ENCODE measurements around the gene TNN.

TNN gene

GRCh38 chr1:175114996-175115395 is 47.4 kb downstream of the TNN start:
- no peak for FAIRE-seq

- FAIRE-seq: no peak
These were observed 48.7 kb downstream of the TNN start for GRCh38 chr1:175116210-175116798.

GRCh38 chr1:175116903-175117302 is 49.3 kb downstream of the TNN start:
- no peak for FAIRE-seq

- no peak for FAIRE-seq
These were observed 51.0 kb downstream of the TNN start for GRCh38 chr1:175118375-175119367.

GRCh38 chr1:175120511-175120910 is 52.9 kb downstream of the TNN start:
- no peak for FAIRE-seq

GRCh38 chr1:175124861-175125260 is 57.2 kb downstream of the TNN start:
- FAIRE-seq: no peak

GRCh38 chr1:175126347-175126746 is 58.7 kb downstream of the TNN start:
- FAIRE-seq: no peak

GRCh38 chr1:175127565-175127964 is 59.9 kb downstream of the TNN start:
- FAIRE-seq: no peak

- FAIRE-seq: no peak
These were observed 60.9 kb downstream of the TNN start for GRCh38 chr1:175128523-175128922.

- FAIRE-seq: no peak
These were observed 61.5 kb downstream of the TNN start for GRCh38 chr1:175129182-175129581.

GRCh38 chr1:175129644-175129996 is 62.0 kb downstream of the TNN start:
- no peak for FAIRE-seq

- no peak for FAIRE-seq
These were observed 62.5 kb downstream of the TNN start for GRCh38 chr1:175129997-175130648.

- no peak for FAIRE-seq
These were observed 63.0 kb downstream of the TNN start for GRCh38 chr1:175130649-175131045.

GRCh38 chr1:175131095-175131494 is 63.5 kb downstream of the TNN start:
- no peak for FAIRE-seq

GRCh38 chr1:175132436-175132835 is 64.8 kb downstream of the TNN start:
- no peak for FAIRE-seq

- FAIRE-seq: no peak
These were observed 66.2 kb downstream of the TNN start for GRCh38 chr1:175133673-175134435.

GRCh38 chr1:175134500-175134899 is 66.9 kb downstream of the TNN start:
- no peak for FAIRE-seq

- no peak for FAIRE-seq
These were observed 68.6 kb downstream of the TNN start for GRCh38 chr1:175136246-175136645.

GRCh38 chr1:175137369-175137768 is 69.7 kb downstream of the TNN start:
- no peak for FAIRE-seq

- FAIRE-seq: no peak
These were observed 70.9 kb downstream of the TNN start for GRCh38 chr1:175138579-175138978.

GRCh38 chr1:175145899-175146528 is 78.4 kb downstream of the TNN start:
- FAIRE-seq: no peak

GRCh38 chr1:175146529-175147213 is 79.0 kb downstream of the TNN start:
- FAIRE-seq: no peak

Data from G401.6 (cell line).